ENCODE results near the gene PTCD2.

DNA sequence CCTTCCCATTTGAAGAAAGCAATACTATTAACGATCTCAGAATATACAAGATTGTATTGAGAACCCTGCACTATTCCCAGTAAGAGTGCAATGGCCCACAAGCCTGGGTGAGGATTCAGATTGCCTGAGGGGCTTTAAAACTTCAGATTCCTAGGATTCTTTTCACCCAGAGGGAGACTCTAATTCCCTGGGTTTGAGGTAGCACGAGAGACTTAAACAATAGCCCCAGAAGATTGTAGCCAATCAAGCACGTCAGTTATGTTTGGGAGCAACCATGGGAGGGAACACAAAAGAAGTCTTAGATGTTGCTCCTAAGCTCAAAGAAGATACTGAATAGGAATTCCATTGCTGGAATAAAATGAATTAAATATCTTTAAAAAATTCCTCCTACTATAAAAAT is 18.0 kb upstream of the PTCD2 start:
- no peak for TF ChIP-seq CTCF (IDR thresholded peaks at IDR 0.05)
- TF ChIP-seq POLR2A (IDR thresholded peaks at IDR 0.05): no peak

Data from tibial nerve (tissue), 3 donors.